ENCODE measurements around the gene IFNB1.

DNA sequence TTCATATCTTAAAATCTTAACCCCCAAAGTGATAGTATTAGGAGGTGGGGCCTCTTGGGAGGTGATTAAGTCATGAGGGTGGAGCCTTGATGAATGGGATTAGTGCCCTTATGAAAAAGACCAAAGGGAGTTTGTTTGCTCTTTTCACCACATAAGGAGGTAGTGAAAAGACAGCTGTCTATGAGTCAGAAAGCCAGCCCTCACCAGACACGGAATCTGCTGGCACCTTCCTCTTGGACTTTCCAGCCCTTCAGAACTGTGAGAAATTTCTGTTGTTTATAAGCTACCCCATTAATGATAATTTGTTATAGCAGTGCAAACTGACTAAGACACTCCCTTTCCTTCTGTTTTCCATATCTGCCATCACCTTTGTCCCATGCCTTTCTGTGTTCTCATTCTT lies 20.8 kb downstream of the IFNB1 start:
- TF ChIP-seq, protein P1, sequence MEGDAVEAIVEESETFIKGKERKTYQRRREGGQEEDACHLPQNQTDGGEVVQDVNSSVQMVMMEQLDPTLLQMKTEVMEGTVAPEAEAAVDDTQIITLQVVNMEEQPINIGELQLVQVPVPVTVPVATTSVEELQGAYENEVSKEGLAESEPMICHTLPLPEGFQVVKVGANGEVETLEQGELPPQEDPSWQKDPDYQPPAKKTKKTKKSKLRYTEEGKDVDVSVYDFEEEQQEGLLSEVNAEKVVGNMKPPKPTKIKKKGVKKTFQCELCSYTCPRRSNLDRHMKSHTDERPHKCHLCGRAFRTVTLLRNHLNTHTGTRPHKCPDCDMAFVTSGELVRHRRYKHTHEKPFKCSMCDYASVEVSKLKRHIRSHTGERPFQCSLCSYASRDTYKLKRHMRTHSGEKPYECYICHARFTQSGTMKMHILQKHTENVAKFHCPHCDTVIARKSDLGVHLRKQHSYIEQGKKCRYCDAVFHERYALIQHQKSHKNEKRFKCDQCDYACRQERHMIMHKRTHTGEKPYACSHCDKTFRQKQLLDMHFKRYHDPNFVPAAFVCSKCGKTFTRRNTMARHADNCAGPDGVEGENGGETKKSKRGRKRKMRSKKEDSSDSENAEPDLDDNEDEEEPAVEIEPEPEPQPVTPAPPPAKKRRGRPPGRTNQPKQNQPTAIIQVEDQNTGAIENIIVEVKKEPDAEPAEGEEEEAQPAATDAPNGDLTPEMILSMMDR (IDR thresholded peaks at IDR 0.05), result no peak
- no peak for TF ChIP-seq POLR2A (IDR thresholded peaks at IDR 0.05)
- TF ChIP-seq POLR2AphosphoS5 (IDR thresholded peaks at IDR 0.05; ENCODE audit: insufficient read depth in 1 of 2, low read depth in 1 of 2), result no peak
